HepG2 (cell line): ENCODE data around the gene SLAMF9. TPM values are rescaled to one million over a fixed set of nuclear protein-coding genes. Genes with fewer than 3 reads are reported as not detected.

ENCODE experiments used
- ATAC-seq: fragments of 200-7000 bp; cut with Tn5 transposase; 3 replicates; pipeline ENCODE4 v1.9.1; 2020; ENCODE audit warnings: mild to moderate bottlenecking, moderate library complexity
- BruUV-seq: library from RNA; stranded (reverse); fragments of 400-500 nt; replicated peaks from 2 replicates; lab custom pipeline; 2021; lab: Mats Ljungman, UMichigan
- CTCF ChIA-PET: fragments of 300-600 bp; formaldehyde crosslinking; extraction: SDS; loops from one replicate; lab custom pipeline; 2021; ENCODE audit warnings: low total read pairs, inconsistent platforms, low intra/inter-chr PET ratio; lab: Yijun Ruan, JAX
- POLR2A ChIA-PET: fragments of 350-600 bp; sonication (Branson Sonifier 250); formaldehyde crosslinking; loops from one replicate; lab custom pipeline; 2020; ENCODE audit warnings: antibody characterized with exemption, inconsistent platforms; lab: Yijun Ruan, JAX
- DNase-seq: peaks from one replicate; pipeline ENCODE4 v3.0.0-alpha.2; 2015; ENCODE audit warnings: low spot score
- FAIRE-seq: peaks from 3 replicates; lab custom pipeline; 2011; peaks lifted over from hg19 to GRCh38; lab: Jason Lieb, UNC
- H2AFZ ChIP-seq: one replicate; pipeline ENCODE4 v1.6.1; 2011; ENCODE audit warnings: low read length, inconsistent platforms
- H3K27ac ChIP-seq: fragments of 300-600 bp; 3 replicates; pipeline ENCODE4 v1.8.0; 2011; ENCODE audit warnings: mixed run types, mild to moderate bottlenecking, mixed read lengths, low read length, inconsistent platforms; ENCODE audit not compliant: insufficient read depth; ENCODE audit errors: extremely low read length
- H3K27me3 ChIP-seq, 2 experiments: fragments of 200-600 bp in 1 of 2; 2 replicates in 1 of 2; 3 replicates in 1 of 2; pipeline versions ENCODE4 v1.6.0 to v1.8.0; 2011; ENCODE audit warnings: low read length in 2 of 2, mild to moderate bottlenecking in 2 of 2, moderate library complexity in 2 of 2, inconsistent platforms in 1 of 2; ENCODE audit not compliant: insufficient read depth in 2 of 2, control insufficient read depth in 1 of 2
- H3K36me3 ChIP-seq, 2 experiments: fragments of 200-600 bp in 1 of 2; replicated peaks in 1 of 2; 2 replicates in 1 of 2; 3 replicates in 1 of 2; pipeline versions ENCODE4 v1.5.1 to v1.8.0; 2011; ENCODE audit warnings: low read length in 2 of 2, inconsistent platforms in 1 of 2; ENCODE audit not compliant: insufficient read depth in 2 of 2, control insufficient read depth in 1 of 2
- H3K4me1 ChIP-seq: 2 replicates; pipeline ENCODE4 v1.5.1; 2012; ENCODE audit warnings: low read length, inconsistent platforms; ENCODE audit not compliant: insufficient read depth
- H3K4me2 ChIP-seq: 2 replicates; pipeline ENCODE4 v1.6.0; 2011; ENCODE audit warnings: low read depth, low read length, inconsistent platforms
- H3K4me3 ChIP-seq, 3 experiments: fragments of 200-600 bp in 1 of 3; sonication (generic), shearing (Covaris generic) in 1 of 3; replicated peaks in 1 of 3; 2 replicates each; pipeline ENCODE4 v1.5.1; 2011 to 2016; ENCODE audit warnings: low read length in 3 of 3, inconsistent platforms in 2 of 3, low read depth in 2 of 3, mild to moderate bottlenecking in 2 of 3, control low read depth in 1 of 3, mixed read lengths in 1 of 3; ENCODE audit not compliant: insufficient read depth in 1 of 3
- H3K79me2 ChIP-seq: one replicate; pipeline ENCODE4 v1.6.1; 2011; ENCODE audit warnings: low read length, inconsistent platforms; ENCODE audit not compliant: insufficient read depth
- H3K9ac ChIP-seq: 2 replicates; pipeline ENCODE4 v1.6.0; 2011; ENCODE audit warnings: mild to moderate bottlenecking, low read depth, low read length, inconsistent platforms; ENCODE audit not compliant: insufficient read depth
- H3K9me3 ChIP-seq: 2 replicates; pipeline ENCODE4 v1.5.1; 2012; ENCODE audit warnings: mild to moderate bottlenecking, low read length
- H4K20me1 ChIP-seq: 2 replicates; pipeline ENCODE4 v1.6.0; 2011; ENCODE audit warnings: inconsistent platforms, mild to moderate bottlenecking, low read length, moderate library complexity; ENCODE audit not compliant: insufficient read depth
- ARHGAP35 ChIP-seq: sonication (generic); formaldehyde crosslinking; IDR thresholded peaks from 2 replicates; pipeline ENCODE4 v1.9.0; 2022; ENCODE audit warnings: mild to moderate bottlenecking, inconsistent platforms, moderate library complexity, missing genetic modification reagents, borderline replicate concordance
- ATAD3A ChIP-seq: sonication (generic); formaldehyde crosslinking; IDR thresholded peaks from 2 replicates; pipeline ENCODE4 v1.4.0; 2020; ENCODE audit warnings: missing genetic modification reagents
- CEBPB ChIP-seq: IDR thresholded peaks from 2 replicates; pipeline ENCODE4 v1.6.1; 2011; ENCODE audit warnings: low read depth, low read length, improper control_type of control experiment, borderline replicate concordance
- GATA4 ChIP-seq: sonication (generic); IDR thresholded peaks from 2 replicates; pipeline ENCODE4 v1.6.1; 2016; ENCODE audit warnings: antibody characterized with exemption, low read depth, borderline replicate concordance
- MLLT10 ChIP-seq: sonication (generic); formaldehyde crosslinking; IDR thresholded peaks from 2 replicates; pipeline ENCODE4 v1.4.0; 2020; ENCODE audit warnings: missing genetic modification reagents
- NR2C2 ChIP-seq: sonication (generic); formaldehyde crosslinking; IDR thresholded peaks from 2 replicates; pipeline ENCODE4 v1.4.0; 2020; ENCODE audit warnings: missing genetic modification reagents, mild to moderate bottlenecking, moderate library complexity, borderline replicate concordance
- SUZ12 ChIP-seq: fragments of 150-350 bp; IDR thresholded peaks from 2 replicates; pipeline ENCODE4 v1.6.1; 2014; ENCODE audit warnings: low read depth, low read length
- TGIF2 ChIP-seq: IDR thresholded peaks from 2 replicates; pipeline ENCODE4 v1.6.1; 2016; ENCODE audit warnings: control low read depth, missing compliant biosample characterization
- ZNF10 ChIP-seq: sonication (generic); formaldehyde crosslinking; IDR thresholded peaks from 2 replicates; pipeline ENCODE4 v1.4.0; 2020; ENCODE audit warnings: mild to moderate bottlenecking, low read depth, missing genetic modification reagents, borderline replicate concordance
- ZNF180 ChIP-seq: sonication (generic); formaldehyde crosslinking; IDR thresholded peaks from 2 replicates; pipeline ENCODE4 v1.4.0; 2020; ENCODE audit warnings: low read depth, missing genetic modification reagents, borderline replicate concordance
- ZNF354B ChIP-seq: sonication (generic); formaldehyde crosslinking; IDR thresholded peaks from 2 replicates; pipeline ENCODE4 v1.8.0; 2022; ENCODE audit warnings: mild to moderate bottlenecking, missing genetic modification reagents
- ZNF496 ChIP-seq: sonication (generic); formaldehyde crosslinking; IDR thresholded peaks from 2 replicates; pipeline ENCODE4 v1.8.1; 2023; ENCODE audit warnings: mild to moderate bottlenecking, moderate library complexity, missing genetic modification reagents; ENCODE audit not compliant: insufficient replicate concordance
- ZNF788 ChIP-seq: sonication (generic); formaldehyde crosslinking; IDR thresholded peaks from 2 replicates; pipeline ENCODE4 v1.5.0; 2020; ENCODE audit warnings: mild to moderate bottlenecking, missing genetic modification reagents, borderline replicate concordance
- ZSCAN22 ChIP-seq: sonication (generic); formaldehyde crosslinking; IDR thresholded peaks from 2 replicates; pipeline ENCODE4 v1.4.0; 2020; ENCODE audit warnings: mild to moderate bottlenecking, missing genetic modification reagents
- WGBS: methylation state at CpG from one replicate; pipeline ENCODE4 v1.1.6; 2017; ENCODE audit warnings: low lambda C conversion rate; 5-methylcytosine and 5-hydroxymethylcytosine counted together
- in situ Hi-C: cut with HindIII; loops from 2 replicates; pipeline ENCODE4 v1.10.0; 2017; ENCODE audit warnings: low pct_unique_long_range_greater_than_20kb; ENCODE audit not compliant: extremely low pct_ligation_motif_present
- intact Hi-C: fragments of 100-400 bp; cut with micrococcal nuclease; formaldehyde crosslinking; loops from one replicate; pipeline ENCODE4 v1.10.0; 2022; ENCODE audit not compliant: unreplicated experiment
- polyA plus RNA-seq, 8 experiments: library from polyadenylated mRNA; depleted of rRNA in 3 of 8; stranded (reverse) in 7 of 8; unstranded in 1 of 8; fragments of >200 nt; fragmentation: Illumina TruSeq in 4 of 8; extraction: Trizol in 4 of 8; gene quantifications; 2 replicates each; pipeline versions ENCODE4 v1.2.1 to v1.2.3, GENCODE V29; 2011 to 2016; ENCODE audit warnings: low read depth in 4 of 8, missing spikeins in 1 of 8, mixed read lengths in 1 of 8; ENCODE audit not compliant: insufficient read depth in 1 of 8
- total RNA-seq, 5 experiments: library from RNA; depleted of rRNA; stranded (reverse); fragments of >200 nt; fragmentation: Illumina TruSeq; extraction: Trizol; gene quantifications; 2 replicates each; pipeline ENCODE4 v1.2.3, GENCODE V29; 2016; ENCODE audit warnings: low read depth in 1 of 5
- TF ChIP-seq, protein P1 (sequence below): IDR thresholded peaks from 2 replicates; pipeline ENCODE4 v1.6.1; 2016; ENCODE audit warnings: low read depth, missing genetic modification reagents, missing compliant biosample characterization
- TF ChIP-seq, protein P2 (sequence below): sonication (generic); formaldehyde crosslinking; IDR thresholded peaks from 2 replicates; pipeline ENCODE4 v1.4.0; 2020; ENCODE audit warnings: missing genetic modification reagents

Gene SLAMF9
- total and polyA plus RNA-seq, 2 of the 13 experiments (the other 11 are each of a cell fraction or from before 2014, with no cell fraction given), result 0.82 TPM; not detected in 1

DNA sequence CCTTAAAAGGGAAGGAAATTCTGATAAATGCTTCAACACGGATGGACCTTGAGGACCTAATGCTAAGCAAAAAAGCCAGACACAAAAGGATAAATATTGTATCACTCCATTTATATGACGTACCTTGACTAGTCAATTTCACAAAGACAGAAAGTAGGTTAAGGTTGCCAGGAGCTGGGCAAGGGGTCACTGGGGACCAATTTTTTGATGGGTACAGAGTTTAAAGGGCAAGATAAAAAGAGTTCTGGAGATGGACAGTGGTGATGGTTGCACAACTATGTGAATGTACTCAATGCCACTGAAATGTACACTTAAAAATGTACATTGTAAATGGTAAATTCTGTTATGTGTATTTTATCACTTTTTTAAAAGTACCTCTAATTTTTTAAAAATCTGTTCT, 32.1 kb upstream of the SLAMF9 start (continued):
- no peak for TF ChIP-seq ZNF10 (CRISPR knock-in tag)
- TF ChIP-seq ZNF788 (CRISPR knock-in tag), result no peak
- no peak for TF ChIP-seq MLLT10 (CRISPR knock-in tag)

DNA sequence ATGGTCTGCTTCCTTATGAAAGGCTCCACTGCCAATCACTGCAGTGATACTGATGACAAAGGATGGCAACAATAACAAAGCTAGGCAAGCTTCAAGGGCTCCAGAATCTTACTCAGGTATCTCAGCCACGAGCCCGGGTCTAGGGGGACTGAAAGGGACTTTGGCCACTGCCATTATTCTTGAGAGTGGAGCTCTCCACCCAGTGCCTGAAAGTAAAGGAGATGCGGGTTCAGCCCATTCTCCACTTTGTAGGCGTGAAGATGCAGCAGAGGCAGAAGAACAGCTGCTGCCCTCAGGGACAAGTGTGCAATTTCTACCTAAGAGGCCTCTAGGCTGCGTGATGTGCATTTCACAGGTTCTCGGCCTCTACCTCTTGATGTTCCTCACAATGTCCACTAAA, 31.4 kb upstream of the SLAMF9 start:
- Histone ChIP-seq H4K20me1 (no peaks in the 10 kb centered on the region), H3K4me1 (no peaks in the 10 kb centered on the region), H2AFZ (no peak overlapping the region), H3K27me3 (peaks cover 0 to 5% of the 10 kb centered on the region in 2 experiments; a peak in 3 of 5 replicates), H3K79me2 (no peaks in the 10 kb centered on the region), H3K9me3 (no peaks in the 10 kb centered on the region), H3K9ac (no peak overlapping the region), H3K4me2 (no peak overlapping the region), H3K4me3 (no peak overlapping the region), H3K27ac (no peak overlapping the region), H3K36me3 (no peaks in the 10 kb centered on the region)
- POLR2A ChIA-PET, result no interaction called here
- no peak for ATAC-seq
- CTCF ChIA-PET, result no interaction called here
- no peak for FAIRE-seq
- intact Hi-C loops, result no loop called here
- BruUV-seq, result no TSS peak
- 33% methylated on average over 6 of the region's 6 CpGs for WGBS
- TF ChIP-seq ZNF496 (CRISPR knock-in tag) (no peak), SUZ12 (no peak), ZSCAN22 (no peak), NR2C2 (CRISPR knock-in tag) (no peak), ATAD3A (CRISPR knock-in tag) (no peak), ZNF354B (CRISPR knock-in tag) (no peak), ZNF180 (CRISPR knock-in tag) (no peak), GATA4 (no peak), CEBPB (no peak), TGIF2 (CRISPR knock-in tag) (no peak), ARHGAP35 (CRISPR knock-in tag) (no peak)
- TF ChIP-seq, protein P1, sequence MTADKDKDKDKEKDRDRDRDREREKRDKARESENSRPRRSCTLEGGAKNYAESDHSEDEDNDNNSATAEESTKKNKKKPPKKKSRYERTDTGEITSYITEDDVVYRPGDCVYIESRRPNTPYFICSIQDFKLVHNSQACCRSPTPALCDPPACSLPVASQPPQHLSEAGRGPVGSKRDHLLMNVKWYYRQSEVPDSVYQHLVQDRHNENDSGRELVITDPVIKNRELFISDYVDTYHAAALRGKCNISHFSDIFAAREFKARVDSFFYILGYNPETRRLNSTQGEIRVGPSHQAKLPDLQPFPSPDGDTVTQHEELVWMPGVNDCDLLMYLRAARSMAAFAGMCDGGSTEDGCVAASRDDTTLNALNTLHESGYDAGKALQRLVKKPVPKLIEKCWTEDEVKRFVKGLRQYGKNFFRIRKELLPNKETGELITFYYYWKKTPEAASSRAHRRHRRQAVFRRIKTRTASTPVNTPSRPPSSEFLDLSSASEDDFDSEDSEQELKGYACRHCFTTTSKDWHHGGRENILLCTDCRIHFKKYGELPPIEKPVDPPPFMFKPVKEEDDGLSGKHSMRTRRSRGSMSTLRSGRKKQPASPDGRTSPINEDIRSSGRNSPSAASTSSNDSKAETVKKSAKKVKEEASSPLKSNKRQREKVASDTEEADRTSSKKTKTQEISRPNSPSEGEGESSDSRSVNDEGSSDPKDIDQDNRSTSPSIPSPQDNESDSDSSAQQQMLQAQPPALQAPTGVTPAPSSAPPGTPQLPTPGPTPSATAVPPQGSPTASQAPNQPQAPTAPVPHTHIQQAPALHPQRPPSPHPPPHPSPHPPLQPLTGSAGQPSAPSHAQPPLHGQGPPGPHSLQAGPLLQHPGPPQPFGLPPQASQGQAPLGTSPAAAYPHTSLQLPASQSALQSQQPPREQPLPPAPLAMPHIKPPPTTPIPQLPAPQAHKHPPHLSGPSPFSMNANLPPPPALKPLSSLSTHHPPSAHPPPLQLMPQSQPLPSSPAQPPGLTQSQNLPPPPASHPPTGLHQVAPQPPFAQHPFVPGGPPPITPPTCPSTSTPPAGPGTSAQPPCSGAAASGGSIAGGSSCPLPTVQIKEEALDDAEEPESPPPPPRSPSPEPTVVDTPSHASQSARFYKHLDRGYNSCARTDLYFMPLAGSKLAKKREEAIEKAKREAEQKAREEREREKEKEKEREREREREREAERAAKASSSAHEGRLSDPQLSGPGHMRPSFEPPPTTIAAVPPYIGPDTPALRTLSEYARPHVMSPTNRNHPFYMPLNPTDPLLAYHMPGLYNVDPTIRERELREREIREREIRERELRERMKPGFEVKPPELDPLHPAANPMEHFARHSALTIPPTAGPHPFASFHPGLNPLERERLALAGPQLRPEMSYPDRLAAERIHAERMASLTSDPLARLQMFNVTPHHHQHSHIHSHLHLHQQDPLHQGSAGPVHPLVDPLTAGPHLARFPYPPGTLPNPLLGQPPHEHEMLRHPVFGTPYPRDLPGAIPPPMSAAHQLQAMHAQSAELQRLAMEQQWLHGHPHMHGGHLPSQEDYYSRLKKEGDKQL, result no peak
- TF ChIP-seq, protein P2, sequence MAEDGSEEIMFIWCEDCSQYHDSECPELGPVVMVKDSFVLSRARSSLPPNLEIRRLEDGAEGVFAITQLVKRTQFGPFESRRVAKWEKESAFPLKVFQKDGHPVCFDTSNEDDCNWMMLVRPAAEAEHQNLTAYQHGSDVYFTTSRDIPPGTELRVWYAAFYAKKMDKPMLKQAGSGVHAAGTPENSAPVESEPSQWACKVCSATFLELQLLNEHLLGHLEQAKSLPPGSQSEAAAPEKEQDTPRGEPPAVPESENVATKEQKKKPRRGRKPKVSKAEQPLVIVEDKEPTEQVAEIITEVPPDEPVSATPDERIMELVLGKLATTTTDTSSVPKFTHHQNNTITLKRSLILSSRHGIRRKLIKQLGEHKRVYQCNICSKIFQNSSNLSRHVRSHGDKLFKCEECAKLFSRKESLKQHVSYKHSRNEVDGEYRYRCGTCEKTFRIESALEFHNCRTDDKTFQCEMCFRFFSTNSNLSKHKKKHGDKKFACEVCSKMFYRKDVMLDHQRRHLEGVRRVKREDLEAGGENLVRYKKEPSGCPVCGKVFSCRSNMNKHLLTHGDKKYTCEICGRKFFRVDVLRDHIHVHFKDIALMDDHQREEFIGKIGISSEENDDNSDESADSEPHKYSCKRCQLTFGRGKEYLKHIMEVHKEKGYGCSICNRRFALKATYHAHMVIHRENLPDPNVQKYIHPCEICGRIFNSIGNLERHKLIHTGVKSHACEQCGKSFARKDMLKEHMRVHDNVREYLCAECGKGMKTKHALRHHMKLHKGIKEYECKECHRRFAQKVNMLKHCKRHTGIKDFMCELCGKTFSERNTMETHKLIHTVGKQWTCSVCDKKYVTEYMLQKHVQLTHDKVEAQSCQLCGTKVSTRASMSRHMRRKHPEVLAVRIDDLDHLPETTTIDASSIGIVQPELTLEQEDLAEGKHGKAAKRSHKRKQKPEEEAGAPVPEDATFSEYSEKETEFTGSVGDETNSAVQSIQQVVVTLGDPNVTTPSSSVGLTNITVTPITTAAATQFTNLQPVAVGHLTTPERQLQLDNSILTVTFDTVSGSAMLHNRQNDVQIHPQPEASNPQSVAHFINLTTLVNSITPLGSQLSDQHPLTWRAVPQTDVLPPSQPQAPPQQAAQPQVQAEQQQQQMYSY (CRISPR knock-in tag), result no peak
- no peak for DNase-seq
- in situ Hi-C loops, result no loop called here
